Activated naive CD4-positive, alpha-beta T cell treated with anti-CD3 and anti-CD28 coated beads, Interleukin-2, amount 50 U/mL, for 72 hours (primary cell): ENCODE results near the gene ZNF711. TPM values are rescaled to one million over a fixed set of nuclear protein-coding genes. Genes with fewer than 3 reads are reported as not detected.

Experiments used
- total RNA-seq, 2 donors: library from RNA; stranded (reverse); gene quantifications; one replicate each; pipeline ENCODE4 v1.2.3, GENCODE V29; 2022

ZNF711 gene
- total RNA-seq, 2 donors from 2014 or later: 0.14 to 0.45 TPM

Other genes with a start within 250 kb of the ZNF711 start
- 10 to 100 TPM; 17.1 to 21.2 TPM for gene APOOL, start 240.1 kb upstream of the ZNF711 start, total RNA-seq
- not detected for gene SATL1, start 212 bp upstream of the ZNF711 start, total RNA-seq
- under 1 TPM in 1 of 2 donors, not detected in 1; 0.09 TPM for gene POF1B, start 135.7 kb downstream of the ZNF711 start, total RNA-seq